IMR-90 (cell line): ENCODE data around the gene CUX1. TPM values are rescaled to one million over a fixed set of nuclear protein-coding genes. Genes with fewer than 3 reads are reported as not detected.

Source experiments
- ATAC-seq: fragments of 200-7000 bp; cut with Tn5 transposase; 2 replicates; pipeline ENCODE4 v1.9.1; 2020; ENCODE audit warnings: low read depth, mild to moderate bottlenecking, moderate library complexity
- BruUV-seq: library from RNA; stranded (reverse); fragments of 400-500 nt; replicated peaks from 2 replicates; lab custom pipeline; 2021; lab: Mats Ljungman, UMichigan
- CTCF ChIA-PET: fragments of 300-600 bp; formaldehyde crosslinking; extraction: SDS; loops from one replicate; lab custom pipeline; 2021; ENCODE audit warnings: antibody characterized with exemption; lab: Yijun Ruan, JAX
- POLR2A ChIA-PET: fragments of 300-600 bp; sonication (Branson Sonifier 250); formaldehyde crosslinking; loops from one replicate; lab custom pipeline; 2022; ENCODE audit warnings: antibody characterized with exemption; ENCODE audit not compliant: unreplicated experiment; lab: Charles Lee
- DNase-seq: peaks from one replicate; pipeline ENCODE4 v3.0.0; 2013
- H2AFZ ChIP-seq: replicated peaks from 2 replicates; pipeline ENCODE3; 2013; ENCODE audit warnings: low read length, mild to moderate bottlenecking; ENCODE audit not compliant: poor library complexity
- H2AK5ac ChIP-seq: 2 replicates; pipeline ENCODE4 v1.6.1; 2013; ENCODE audit warnings: low read depth, low read length, inconsistent platforms
- H2AK9ac ChIP-seq: replicated peaks from 2 replicates; pipeline ENCODE3; 2013; ENCODE audit warnings: mild to moderate bottlenecking, low read depth, low read length, moderate library complexity; ENCODE audit not compliant: poor library complexity
- H2BK120ac ChIP-seq: 2 replicates; pipeline ENCODE4 v1.6.1; 2013; ENCODE audit warnings: low read depth, low read length, inconsistent platforms
- H2BK15ac ChIP-seq: 3 replicates; pipeline ENCODE4 v1.6.1; 2013; ENCODE audit warnings: low read depth, low read length, inconsistent platforms
- H2BK20ac ChIP-seq: 2 replicates; pipeline ENCODE4 v1.6.1; 2013; ENCODE audit warnings: low read depth, mild to moderate bottlenecking, inconsistent platforms, low read length, moderate library complexity
- H2BK5ac ChIP-seq: 2 replicates; pipeline ENCODE4 v1.6.1; 2013; ENCODE audit warnings: mild to moderate bottlenecking, low read depth, low read length, inconsistent platforms; ENCODE audit not compliant: poor library complexity, severe bottlenecking
- H3K14ac ChIP-seq: replicated peaks from 2 replicates; pipeline ENCODE4 v1.6.1; 2013; ENCODE audit warnings: low read depth, low read length, inconsistent platforms
- H3K18ac ChIP-seq: 2 replicates; pipeline ENCODE4 v1.6.1; 2013; ENCODE audit warnings: low read depth, low read length, control low read depth
- H3K23ac ChIP-seq: 2 replicates; pipeline ENCODE4 v1.6.1; 2013; ENCODE audit warnings: low read depth, low read length, inconsistent platforms
- H3K27ac ChIP-seq: 2 replicates; pipeline ENCODE4 v1.5.1; 2013; ENCODE audit warnings: mild to moderate bottlenecking, control low read depth, low read length; ENCODE audit not compliant: insufficient read depth
- H3K27me3 ChIP-seq: 2 replicates; pipeline ENCODE4 v1.6.1; 2013; ENCODE audit warnings: low read length; ENCODE audit not compliant: control insufficient read depth, insufficient read depth
- H3K36me3 ChIP-seq: 2 replicates; pipeline ENCODE4 v1.6.1; 2013; ENCODE audit warnings: low read length, mixed read lengths; ENCODE audit not compliant: control insufficient read depth, insufficient read depth
- H3K4ac ChIP-seq: 2 replicates; pipeline ENCODE4 v1.6.1; 2013; ENCODE audit warnings: low read depth, low read length, inconsistent platforms
- H3K4me1 ChIP-seq: 2 replicates; pipeline ENCODE4 v1.6.1; 2013; ENCODE audit warnings: low read length, mixed read lengths; ENCODE audit not compliant: control insufficient read depth, insufficient read depth
- H3K4me2 ChIP-seq: 2 replicates; pipeline ENCODE4 v1.6.1; 2013; ENCODE audit warnings: low read depth, mild to moderate bottlenecking, control low read depth, low read length, moderate library complexity
- H3K4me3 ChIP-seq: 2 replicates; pipeline ENCODE4 v1.5.1; 2013; ENCODE audit warnings: low read depth, mild to moderate bottlenecking, control low read depth, low read length, moderate library complexity; ENCODE audit not compliant: insufficient read depth
- H3K56ac ChIP-seq: 2 replicates; pipeline ENCODE4 v1.6.1; 2013; ENCODE audit warnings: low read length, inconsistent platforms; ENCODE audit not compliant: insufficient read depth; ENCODE audit errors: extremely low read depth
- H3K79me1 ChIP-seq, 2 experiments: 2 replicates each; pipeline ENCODE4 v1.6.1; 2013; ENCODE audit warnings: low read length in 2 of 2, inconsistent platforms in 1 of 2, low read depth in 1 of 2
- H3K9ac ChIP-seq: 2 replicates; pipeline ENCODE4 v1.6.1; 2013; ENCODE audit warnings: low read depth, low read length, control low read depth
- H3K9me1 ChIP-seq: 2 replicates; pipeline ENCODE4 v1.6.1; 2013; ENCODE audit warnings: low read length, inconsistent platforms; ENCODE audit not compliant: insufficient read depth
- H3K9me3 ChIP-seq: 2 replicates; pipeline ENCODE4 v1.6.1; 2013; ENCODE audit warnings: low read length; ENCODE audit not compliant: control insufficient read depth, insufficient read depth
- H4K20me1 ChIP-seq: 2 replicates; pipeline ENCODE4 v1.6.1; 2013; ENCODE audit warnings: low read length, inconsistent platforms; ENCODE audit not compliant: insufficient read depth
- H4K5ac ChIP-seq: 2 replicates; pipeline ENCODE4 v1.6.1; 2013; ENCODE audit warnings: mild to moderate bottlenecking, low read depth, low read length, control low read depth
- H4K8ac ChIP-seq, 2 experiments: 2 replicates each; pipeline ENCODE4 v1.6.1; 2013; ENCODE audit warnings: low read depth in 2 of 2, low read length in 2 of 2, control low read depth in 1 of 2, inconsistent platforms in 1 of 2
- H4K91ac ChIP-seq: 2 replicates; pipeline ENCODE4 v1.6.1; 2013; ENCODE audit warnings: low read depth, low read length, inconsistent platforms; ENCODE audit not compliant: insufficient read depth
- BHLHE40 ChIP-seq: fragments of 150-350 bp; IDR thresholded peaks from 2 replicates; pipeline ENCODE4 v1.6.1; 2016; ENCODE audit warnings: mild to moderate bottlenecking, low read depth, low read length
- CEBPB ChIP-seq: IDR thresholded peaks from 2 replicates; pipeline ENCODE4 v1.6.1; 2012; ENCODE audit warnings: low read depth, low read length, improper control_type of control experiment
- CHD1 ChIP-seq: IDR thresholded peaks from 2 replicates; pipeline ENCODE4 v1.6.1; 2012; ENCODE audit warnings: low read depth, low read length, improper control_type of control experiment
- FOS ChIP-seq: fragments of 150-350 bp; IDR thresholded peaks from 2 replicates; pipeline ENCODE4 v1.6.1; 2016; ENCODE audit warnings: low read depth, low read length
- MAZ ChIP-seq: IDR thresholded peaks from 2 replicates; pipeline ENCODE4 v1.6.1; 2012; ENCODE audit warnings: low read depth, mild to moderate bottlenecking, low read length, improper control_type of control experiment, moderate library complexity, borderline replicate concordance
- MXI1 ChIP-seq: IDR thresholded peaks from 2 replicates; pipeline ENCODE4 v1.6.1; 2012; ENCODE audit warnings: low read depth, mild to moderate bottlenecking, low read length, moderate library complexity, borderline replicate concordance
- NFE2L2 ChIP-seq: fragments of 150-350 bp; IDR thresholded peaks from 2 replicates; pipeline ENCODE4 v1.6.1; 2016; ENCODE audit warnings: low read depth, mild to moderate bottlenecking, low read length
- POLR2A ChIP-seq: IDR thresholded peaks from 2 replicates; pipeline ENCODE4 v1.6.1; 2012; ENCODE audit warnings: mild to moderate bottlenecking, low read depth, low read length
- RCOR1 ChIP-seq: IDR thresholded peaks from 2 replicates; pipeline ENCODE4 v1.6.1; 2012; ENCODE audit warnings: mild to moderate bottlenecking, low read length, improper control_type of control experiment; ENCODE audit not compliant: insufficient replicate concordance
- RFX5 ChIP-seq: IDR thresholded peaks from 2 replicates; pipeline ENCODE4 v1.8.0; 2012; ENCODE audit warnings: low read depth, mild to moderate bottlenecking, low read length, moderate library complexity
- SMC3 ChIP-seq: fragments of 150-350 bp; IDR thresholded peaks from 2 replicates; pipeline ENCODE4 v1.6.1; 2016; ENCODE audit warnings: low read depth, mild to moderate bottlenecking, antibody characterized with exemption, low read length, moderate library complexity
- WGBS, 2 experiments: methylation state at CpG; one replicate each; pipeline versions ENCODE4 v1.1.5 to v1.1.7; 2013; ENCODE audit warnings: missing lambda C conversion rate in 2 of 2; ENCODE audit not compliant: insufficient read length in 1 of 2; ENCODE audit errors: extremely low coverage in 2 of 2; 5-methylcytosine and 5-hydroxymethylcytosine counted together
- dilution Hi-C: fragments of 300-500 bp; cut with HindIII; formaldehyde crosslinking; loops from one replicate; pipeline ENCODE4 v1.14.3; 2018; ENCODE audit warnings: low sequenced_read_pairs; ENCODE audit not compliant: unreplicated experiment
- in situ Hi-C: fragments of 300-500 bp; cut with MboI; formaldehyde crosslinking; loops from 3 replicates; pipeline ENCODE4 v1.14.3; 2019; ENCODE audit warnings: low sequenced_read_pairs, inconsistent platforms, mixed read lengths
- intact Hi-C: fragments of 100-400 bp; cut with micrococcal nuclease; formaldehyde crosslinking; loops from 2 replicates; pipeline ENCODE4 v1.10.0; 2022
- polyA plus RNA-seq, 3 experiments: library from polyadenylated mRNA; depleted of rRNA; stranded (reverse); fragments of >200 nt; gene quantifications; 2 replicates each; pipeline ENCODE4 v1.2.3, GENCODE V29; 2012; ENCODE audit warnings: low replicate concordance in 1 of 3
- total RNA-seq: library from RNA; depleted of rRNA; stranded (reverse); fragments of >200 nt; gene quantifications from 2 replicates; pipeline ENCODE4 v1.2.3, GENCODE V29; 2012
- TF ChIP-seq, protein P1 (sequence below): conservative IDR thresholded peaks from 2 replicates; pipeline ENCODE4 v1.5.1; 2012; ENCODE audit warnings: mild to moderate bottlenecking, low read depth, low read length, improper control_type of control experiment
- TF ChIP-seq, protein P2 (sequence below): fragments of 150-350 bp; IDR thresholded peaks from 2 replicates; pipeline ENCODE4 v1.6.1; 2017; ENCODE audit warnings: mild to moderate bottlenecking, antibody characterized with exemption, low read length, low read depth

Gene CUX1
- total and polyA plus RNA-seq, 2 of the 4 experiments (the other 2 are of a cell fraction): 19.7 to 46.4 TPM

DNA sequence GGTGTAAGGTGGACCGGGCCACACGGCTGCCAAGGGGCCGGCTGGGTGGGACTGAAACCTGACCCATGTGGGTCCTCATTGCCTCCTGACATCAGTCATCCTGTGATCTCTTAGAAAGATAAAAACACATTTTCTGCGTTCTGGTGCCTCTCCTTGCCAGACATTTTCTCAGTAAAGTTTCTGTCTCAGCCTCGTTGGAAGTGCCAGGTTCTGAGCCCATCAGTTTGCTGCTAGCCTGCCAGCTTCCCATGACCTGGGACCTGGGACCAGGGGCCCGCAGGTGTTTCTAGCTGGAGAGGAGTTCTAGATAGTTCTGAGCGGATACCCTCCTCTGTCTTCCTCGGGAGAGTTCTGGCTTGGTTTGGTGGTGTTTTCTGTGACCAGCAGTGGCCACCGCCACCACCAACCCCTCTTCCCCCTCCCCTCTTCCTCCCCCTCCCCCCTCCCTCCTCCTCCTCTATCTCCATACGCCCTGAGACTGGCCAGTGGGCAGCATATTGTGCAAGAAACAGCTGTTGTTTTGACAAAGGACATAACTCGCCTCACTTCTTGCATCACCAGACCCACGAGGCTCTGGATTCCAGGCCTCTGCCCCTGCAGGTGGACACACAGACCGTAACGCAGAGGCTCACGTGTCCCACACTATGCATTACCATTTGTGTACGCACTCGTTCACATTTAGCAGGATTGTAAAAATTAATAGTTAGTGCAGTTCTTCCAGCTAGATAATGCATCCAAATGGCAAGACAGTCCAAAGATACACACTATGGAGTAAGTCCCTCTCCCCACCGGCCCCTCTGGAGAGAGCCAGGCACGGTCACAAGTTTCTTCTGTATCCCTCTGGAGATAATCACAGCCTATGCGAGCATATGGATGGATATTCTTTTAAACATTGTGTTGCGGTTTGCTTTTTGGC, 94.6 kb downstream of the CUX1 start:
- H3K18ac ChIP-seq: peak overlapping the region; percentile 72; the same call in 1 of the 2 replicates
- intact Hi-C loops: loop anchor here (5.0 kb wide), 1 partner anchor 95 kb away; the partner anchor contains the start of gene CUX1
- peak overlapping the region; percentile 85 for H2AK5ac ChIP-seq
- CTCF ChIA-PET: no interaction called here
- H3K4me3 ChIP-seq: no peak overlapping the region
- H4K91ac ChIP-seq: peak overlapping the region; percentile 76
- H2AFZ ChIP-seq: no peak overlapping the region
- peaks cover 31% of the 10 kb centered on the region for H3K4me1 ChIP-seq
- peak overlapping the region; percentile 17 for H3K4me2 ChIP-seq
- 0 out of 2 replicates have a peak overlapping the region, but pooled peaks have one; percentile 5 for H3K9ac ChIP-seq
- H3K23ac ChIP-seq: no peak overlapping the region
- H2AK9ac ChIP-seq: no peak overlapping the region
- peak overlapping the region; percentile 31 for H4K5ac ChIP-seq
- H3K4ac ChIP-seq: peak overlapping the region; percentile 60
- H3K9me1 ChIP-seq: peaks cover 20% of the 10 kb centered on the region
- peak overlapping the region; percentile 16; the same call in 1 of the 2 replicates for H3K14ac ChIP-seq
- H4K8ac ChIP-seq: peak overlapping the region; percentile 64 to 83; a peak in 3 of 4 replicates
- no TSS peak for BruUV-seq
- peak overlapping the region; percentile 57; the same call in 1 of the 2 replicates for H2BK20ac ChIP-seq
- H2BK5ac ChIP-seq: peak overlapping the region; percentile 74
- TF ChIP-seq, protein P1, sequence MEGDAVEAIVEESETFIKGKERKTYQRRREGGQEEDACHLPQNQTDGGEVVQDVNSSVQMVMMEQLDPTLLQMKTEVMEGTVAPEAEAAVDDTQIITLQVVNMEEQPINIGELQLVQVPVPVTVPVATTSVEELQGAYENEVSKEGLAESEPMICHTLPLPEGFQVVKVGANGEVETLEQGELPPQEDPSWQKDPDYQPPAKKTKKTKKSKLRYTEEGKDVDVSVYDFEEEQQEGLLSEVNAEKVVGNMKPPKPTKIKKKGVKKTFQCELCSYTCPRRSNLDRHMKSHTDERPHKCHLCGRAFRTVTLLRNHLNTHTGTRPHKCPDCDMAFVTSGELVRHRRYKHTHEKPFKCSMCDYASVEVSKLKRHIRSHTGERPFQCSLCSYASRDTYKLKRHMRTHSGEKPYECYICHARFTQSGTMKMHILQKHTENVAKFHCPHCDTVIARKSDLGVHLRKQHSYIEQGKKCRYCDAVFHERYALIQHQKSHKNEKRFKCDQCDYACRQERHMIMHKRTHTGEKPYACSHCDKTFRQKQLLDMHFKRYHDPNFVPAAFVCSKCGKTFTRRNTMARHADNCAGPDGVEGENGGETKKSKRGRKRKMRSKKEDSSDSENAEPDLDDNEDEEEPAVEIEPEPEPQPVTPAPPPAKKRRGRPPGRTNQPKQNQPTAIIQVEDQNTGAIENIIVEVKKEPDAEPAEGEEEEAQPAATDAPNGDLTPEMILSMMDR: no peak
- TF ChIP-seq MXI1 (peak; percentile 57; the same call in 1 of the 2 replicates), RCOR1 (peak; percentile 61), BHLHE40 (peak; percentile 81), SMC3 (no peak), FOS (no peak), MAZ (peak; percentile 42; the same call in 1 of the 2 replicates), RFX5 (no peak), CEBPB (peak; percentile 98), POLR2A (no peak), CHD1 (no peak), NFE2L2 (no peak)
- TF ChIP-seq, protein P2, sequence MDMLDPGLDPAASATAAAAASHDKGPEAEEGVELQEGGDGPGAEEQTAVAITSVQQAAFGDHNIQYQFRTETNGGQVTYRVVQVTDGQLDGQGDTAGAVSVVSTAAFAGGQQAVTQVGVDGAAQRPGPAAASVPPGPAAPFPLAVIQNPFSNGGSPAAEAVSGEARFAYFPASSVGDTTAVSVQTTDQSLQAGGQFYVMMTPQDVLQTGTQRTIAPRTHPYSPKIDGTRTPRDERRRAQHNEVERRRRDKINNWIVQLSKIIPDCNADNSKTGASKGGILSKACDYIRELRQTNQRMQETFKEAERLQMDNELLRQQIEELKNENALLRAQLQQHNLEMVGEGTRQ: peak; percentile 77
- no peaks in the 10 kb centered on the region for H3K27me3 ChIP-seq
- peaks cover 8% of the 10 kb centered on the region for H4K20me1 ChIP-seq
- POLR2A ChIA-PET: no interaction called here
- H3K9me3 ChIP-seq: no peaks in the 10 kb centered on the region
- peak overlapping the region; percentile 86; the same call in 1 of the 2 replicates for H3K27ac ChIP-seq
- 100% methylated on average over 2 of the region's 21 CpGs; no CpG with 5 or more reads in 1 of the 2 experiments for WGBS, 2 experiments
- in situ Hi-C loops: no loop called here
- peak overlapping the region; percentile 59 for H2BK120ac ChIP-seq
- peaks cover 46 to 87% of the 10 kb centered on the region in 2 experiments for H3K79me1 ChIP-seq
- H3K56ac ChIP-seq: no peak overlapping the region
- DNase-seq (peak; percentile 93), ATAC-seq (peak; percentile 70)
- dilution Hi-C loops: no loop called here
- peaks cover 5% of the 10 kb centered on the region for H3K36me3 ChIP-seq
- peak overlapping the region; percentile 11; the same call in 1 of the 3 replicates for H2BK15ac ChIP-seq
